ENCODE results near the gene UPK3A. TPM values are rescaled to one million over a fixed set of nuclear protein-coding genes. Genes with fewer than 3 reads are reported as not detected.

UPK3A gene
- total and polyA plus RNA-seq, 2 experiments from 2014 or later, result 0.47 TPM; not detected in 1

DNA sequence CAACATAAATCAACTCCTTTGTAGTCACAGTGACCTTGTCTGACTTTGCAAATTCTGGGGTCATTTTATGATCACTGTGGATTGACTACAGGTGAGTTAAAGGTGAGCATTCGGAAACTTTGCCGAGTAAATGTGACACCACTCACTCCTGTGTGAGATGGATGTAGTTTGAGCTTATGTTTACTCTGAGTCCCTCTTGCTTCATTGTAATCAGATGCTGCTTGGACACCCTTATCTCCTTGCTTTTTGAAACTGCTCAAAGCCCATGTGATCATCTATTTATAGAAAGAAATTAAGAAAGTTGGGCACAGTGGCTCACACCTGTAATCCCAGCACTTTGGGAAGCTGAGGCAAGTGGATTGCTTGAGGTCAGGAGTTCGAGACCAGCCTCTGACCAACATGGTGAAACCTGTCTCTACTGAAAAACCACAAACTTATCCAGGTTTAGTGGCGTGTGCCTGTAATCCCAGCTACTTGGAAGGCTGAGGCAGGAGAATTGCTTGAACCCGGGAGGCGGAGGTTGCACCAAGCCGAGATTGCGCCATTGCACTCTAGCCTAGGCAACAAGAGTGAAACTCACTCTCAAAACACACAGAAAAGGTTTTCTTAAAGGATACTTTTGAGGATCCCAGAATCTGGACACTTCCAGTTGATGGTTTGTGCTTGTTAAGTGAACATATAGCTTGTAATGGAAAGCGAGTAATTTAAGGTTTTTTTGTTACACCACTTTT lies 32.2 kb downstream of the UPK3A start:
- H3K4me3 Mint-ChIP-seq, result no peak overlapping the region
- no peak overlapping the region for H3K4me3 ChIP-seq
- no peak overlapping the region for H2AFZ ChIP-seq
- ATAC-seq (no peak), DNase-seq (ENCODE audit: low spot score) (no peak)
- H3K27ac Mint-ChIP-seq, result no peak overlapping the region
- peak overlapping the region; percentile 26; the same call in 1 of the 2 replicates for H3K27ac ChIP-seq (ENCODE audit: low read depth)
- 0 out of 3 replicates have a peak, but pooled peaks cover 3% of the 10 kb centered on the region for H3K36me3 Mint-ChIP-seq (ENCODE audit: low read depth)
- no peaks in the 10 kb centered on the region for H3K9me3 Mint-ChIP-seq
- no peaks in the 10 kb centered on the region for H3K36me3 ChIP-seq (ENCODE audit: insufficient read depth)
- H3K9me2 ChIP-seq (ENCODE audit: insufficient read depth), result no peaks in the 10 kb centered on the region
- peaks cover 5% of the 10 kb centered on the region for H3K27me3 Mint-ChIP-seq (ENCODE audit: insufficient read depth, low read depth, poor library complexity)
- no peak overlapping the region for H3K4me2 ChIP-seq
- peaks cover 5% of the 10 kb centered on the region; the same call in 1 of the 2 replicates for H3F3A ChIP-seq (replicated peaks; ENCODE audit: low read depth)
- H3K4me1 ChIP-seq (ENCODE audit: insufficient read depth), result peaks cover 15% of the 10 kb centered on the region; the same call in 1 of the 2 replicates
- TF ChIP-seq STAT1 (IDR thresholded peaks at IDR 0.05; ENCODE audit: unreplicated experiment), result no peak
- TF ChIP-seq, protein P1, sequence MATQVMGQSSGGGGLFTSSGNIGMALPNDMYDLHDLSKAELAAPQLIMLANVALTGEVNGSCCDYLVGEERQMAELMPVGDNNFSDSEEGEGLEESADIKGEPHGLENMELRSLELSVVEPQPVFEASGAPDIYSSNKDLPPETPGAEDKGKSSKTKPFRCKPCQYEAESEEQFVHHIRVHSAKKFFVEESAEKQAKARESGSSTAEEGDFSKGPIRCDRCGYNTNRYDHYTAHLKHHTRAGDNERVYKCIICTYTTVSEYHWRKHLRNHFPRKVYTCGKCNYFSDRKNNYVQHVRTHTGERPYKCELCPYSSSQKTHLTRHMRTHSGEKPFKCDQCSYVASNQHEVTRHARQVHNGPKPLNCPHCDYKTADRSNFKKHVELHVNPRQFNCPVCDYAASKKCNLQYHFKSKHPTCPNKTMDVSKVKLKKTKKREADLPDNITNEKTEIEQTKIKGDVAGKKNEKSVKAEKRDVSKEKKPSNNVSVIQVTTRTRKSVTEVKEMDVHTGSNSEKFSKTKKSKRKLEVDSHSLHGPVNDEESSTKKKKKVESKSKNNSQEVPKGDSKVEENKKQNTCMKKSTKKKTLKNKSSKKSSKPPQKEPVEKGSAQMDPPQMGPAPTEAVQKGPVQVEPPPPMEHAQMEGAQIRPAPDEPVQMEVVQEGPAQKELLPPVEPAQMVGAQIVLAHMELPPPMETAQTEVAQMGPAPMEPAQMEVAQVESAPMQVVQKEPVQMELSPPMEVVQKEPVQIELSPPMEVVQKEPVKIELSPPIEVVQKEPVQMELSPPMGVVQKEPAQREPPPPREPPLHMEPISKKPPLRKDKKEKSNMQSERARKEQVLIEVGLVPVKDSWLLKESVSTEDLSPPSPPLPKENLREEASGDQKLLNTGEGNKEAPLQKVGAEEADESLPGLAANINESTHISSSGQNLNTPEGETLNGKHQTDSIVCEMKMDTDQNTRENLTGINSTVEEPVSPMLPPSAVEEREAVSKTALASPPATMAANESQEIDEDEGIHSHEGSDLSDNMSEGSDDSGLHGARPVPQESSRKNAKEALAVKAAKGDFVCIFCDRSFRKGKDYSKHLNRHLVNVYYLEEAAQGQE (IDR thresholded peaks at IDR 0.05; ENCODE audit: unreplicated experiment), result no peak
- TF ChIP-seq ZNF331 (CRISPR knock-in tag; IDR thresholded peaks at IDR 0.05; ENCODE audit: low read depth), result no peak
- TF ChIP-seq POLR2AphosphoS5 (IDR thresholded peaks at IDR 0.05; ENCODE audit: low read depth), result no peak
- TF ChIP-seq, protein P2, sequence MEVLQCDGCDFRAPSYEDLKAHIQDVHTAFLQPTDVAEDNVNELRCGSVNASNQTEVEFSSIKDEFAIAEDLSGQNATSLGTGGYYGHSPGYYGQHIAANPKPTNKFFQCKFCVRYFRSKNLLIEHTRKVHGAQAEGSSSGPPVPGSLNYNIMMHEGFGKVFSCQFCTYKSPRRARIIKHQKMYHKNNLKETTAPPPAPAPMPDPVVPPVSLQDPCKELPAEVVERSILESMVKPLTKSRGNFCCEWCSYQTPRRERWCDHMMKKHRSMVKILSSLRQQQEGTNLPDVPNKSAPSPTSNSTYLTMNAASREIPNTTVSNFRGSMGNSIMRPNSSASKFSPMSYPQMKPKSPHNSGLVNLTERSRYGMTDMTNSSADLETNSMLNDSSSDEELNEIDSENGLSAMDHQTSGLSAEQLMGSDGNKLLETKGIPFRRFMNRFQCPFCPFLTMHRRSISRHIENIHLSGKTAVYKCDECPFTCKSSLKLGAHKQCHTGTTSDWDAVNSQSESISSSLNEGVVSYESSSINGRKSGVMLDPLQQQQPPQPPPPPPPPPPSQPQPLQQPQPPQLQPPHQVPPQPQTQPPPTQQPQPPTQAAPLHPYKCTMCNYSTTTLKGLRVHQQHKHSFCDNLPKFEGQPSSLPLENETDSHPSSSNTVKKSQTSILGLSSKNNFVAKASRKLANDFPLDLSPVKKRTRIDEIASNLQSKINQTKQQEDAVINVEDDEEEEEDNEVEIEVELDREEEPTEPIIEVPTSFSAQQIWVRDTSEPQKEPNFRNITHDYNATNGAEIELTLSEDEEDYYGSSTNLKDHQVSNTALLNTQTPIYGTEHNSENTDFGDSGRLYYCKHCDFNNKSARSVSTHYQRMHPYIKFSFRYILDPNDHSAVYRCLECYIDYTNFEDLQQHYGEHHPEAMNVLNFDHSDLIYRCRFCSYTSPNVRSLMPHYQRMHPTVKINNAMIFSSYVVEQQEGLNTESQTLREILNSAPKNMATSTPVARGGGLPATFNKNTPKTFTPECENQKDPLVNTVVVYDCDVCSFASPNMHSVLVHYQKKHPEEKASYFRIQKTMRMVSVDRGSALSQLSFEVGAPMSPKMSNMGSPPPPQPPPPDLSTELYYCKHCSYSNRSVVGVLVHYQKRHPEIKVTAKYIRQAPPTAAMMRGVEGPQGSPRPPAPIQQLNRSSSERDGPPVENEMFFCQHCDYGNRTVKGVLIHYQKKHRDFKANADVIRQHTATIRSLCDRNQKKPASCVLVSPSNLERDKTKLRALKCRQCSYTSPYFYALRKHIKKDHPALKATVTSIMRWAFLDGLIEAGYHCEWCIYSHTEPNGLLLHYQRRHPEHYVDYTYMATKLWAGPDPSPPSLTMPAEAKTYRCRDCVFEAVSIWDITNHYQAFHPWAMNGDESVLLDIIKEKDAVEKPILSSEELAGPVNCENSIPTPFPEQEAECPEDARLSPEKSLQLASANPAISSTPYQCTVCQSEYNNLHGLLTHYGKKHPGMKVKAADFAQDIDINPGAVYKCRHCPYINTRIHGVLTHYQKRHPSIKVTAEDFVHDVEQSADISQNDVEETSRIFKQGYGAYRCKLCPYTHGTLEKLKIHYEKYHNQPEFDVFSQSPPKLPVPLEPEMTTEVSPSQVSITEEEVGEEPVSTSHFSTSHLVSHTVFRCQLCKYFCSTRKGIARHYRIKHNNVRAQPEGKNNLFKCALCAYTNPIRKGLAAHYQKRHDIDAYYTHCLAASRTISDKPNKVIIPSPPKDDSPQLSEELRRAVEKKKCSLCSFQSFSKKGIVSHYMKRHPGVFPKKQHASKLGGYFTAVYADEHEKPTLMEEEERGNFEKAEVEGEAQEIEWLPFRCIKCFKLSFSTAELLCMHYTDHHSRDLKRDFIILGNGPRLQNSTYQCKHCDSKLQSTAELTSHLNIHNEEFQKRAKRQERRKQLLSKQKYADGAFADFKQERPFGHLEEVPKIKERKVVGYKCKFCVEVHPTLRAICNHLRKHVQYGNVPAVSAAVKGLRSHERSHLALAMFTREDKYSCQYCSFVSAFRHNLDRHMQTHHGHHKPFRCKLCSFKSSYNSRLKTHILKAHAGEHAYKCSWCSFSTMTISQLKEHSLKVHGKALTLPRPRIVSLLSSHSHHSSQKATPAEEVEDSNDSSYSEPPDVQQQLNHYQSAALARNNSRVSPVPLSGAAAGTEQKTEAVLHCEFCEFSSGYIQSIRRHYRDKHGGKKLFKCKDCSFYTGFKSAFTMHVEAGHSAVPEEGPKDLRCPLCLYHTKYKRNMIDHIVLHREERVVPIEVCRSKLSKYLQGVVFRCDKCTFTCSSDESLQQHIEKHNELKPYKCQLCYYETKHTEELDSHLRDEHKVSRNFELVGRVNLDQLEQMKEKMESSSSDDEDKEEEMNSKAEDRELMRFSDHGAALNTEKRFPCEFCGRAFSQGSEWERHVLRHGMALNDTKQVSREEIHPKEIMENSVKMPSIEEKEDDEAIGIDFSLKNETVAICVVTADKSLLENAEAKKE (CRISPR knock-in tag; IDR thresholded peaks at IDR 0.05), result no peak
- TF ChIP-seq, protein P3, sequence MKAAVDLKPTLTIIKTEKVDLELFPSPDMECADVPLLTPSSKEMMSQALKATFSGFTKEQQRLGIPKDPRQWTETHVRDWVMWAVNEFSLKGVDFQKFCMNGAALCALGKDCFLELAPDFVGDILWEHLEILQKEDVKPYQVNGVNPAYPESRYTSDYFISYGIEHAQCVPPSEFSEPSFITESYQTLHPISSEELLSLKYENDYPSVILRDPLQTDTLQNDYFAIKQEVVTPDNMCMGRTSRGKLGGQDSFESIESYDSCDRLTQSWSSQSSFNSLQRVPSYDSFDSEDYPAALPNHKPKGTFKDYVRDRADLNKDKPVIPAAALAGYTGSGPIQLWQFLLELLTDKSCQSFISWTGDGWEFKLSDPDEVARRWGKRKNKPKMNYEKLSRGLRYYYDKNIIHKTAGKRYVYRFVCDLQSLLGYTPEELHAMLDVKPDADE (IDR thresholded peaks at IDR 0.05), result no peak
- no peak for TF ChIP-seq EZH2phosphoT487 (IDR thresholded peaks at IDR 0.05; ENCODE audit: unreplicated experiment)
- TF ChIP-seq EZH2 (IDR thresholded peaks at IDR 0.05; ENCODE audit: low read depth, unreplicated experiment), result no peak
- H3K27me3 ChIP-seq (ENCODE audit: insufficient read depth), result no peaks in the 10 kb centered on the region
- H4K20me1 ChIP-seq (replicated peaks; ENCODE audit: insufficient read depth), result peaks cover 26% of the 10 kb centered on the region
- peaks cover 96% of the 10 kb centered on the region for H3K79me2 ChIP-seq (replicated peaks; ENCODE audit: insufficient read depth)
- H3K4me1 Mint-ChIP-seq, result peaks cover 31% of the 10 kb centered on the region

All from GM23338 (cell line).